HG03064 (cell line): Measurements from ENCODE around the gene CCDC159.
A peak's percentile ranks its signal among the peaks of the same experiment; 100 is the strongest.
"Not testable (repeated sequence)": the region's sequence is repeated elsewhere in the genome, so short reads cannot be mapped to it uniquely, and the experiment has no call there.

Experiments used
- ATAC-seq: cut with Tn5 transposase; IDR thresholded peaks from one replicate; pipeline ENCODE4 v1.9.1; 2021; ENCODE audit warnings: low read depth; ENCODE audit not compliant: unreplicated experiment

The CCDC159 gene

GRCh38 chr19:11346104-11346940 is at the start of gene CCDC159, which contains the start of gene TMEM205:
CCDC159 (plus strand) TSS chr19:11346519; CDS start chr19:11346607, 88 bp downstream.
TMEM205 (minus strand) TSS chr19:11346268; CDS start chr19:11345619, 649 bp downstream.
- peak; percentile 74 for ATAC-seq

GRCh38 chr19:11299946-11300810 is 46.1 kb upstream of the CCDC159 start:
- no peak for ATAC-seq

GRCh38 chr19:11300811-11301120 is 45.6 kb upstream of the CCDC159 start:
- no peak for ATAC-seq

GRCh38 chr19:11304936-11305335 is 41.4 kb upstream of the CCDC159 start:
- ATAC-seq = no peak

GRCh38 chr19:11306337-11306736 is 40.0 kb upstream of the CCDC159 start:
- ATAC-seq = no peak

GRCh38 chr19:11320278-11320995 is 25.9 kb upstream of the CCDC159 start:
- not testable (repeated sequence) for ATAC-seq

- no peak for ATAC-seq
These were observed 24.9 kb upstream of the CCDC159 start for GRCh38 chr19:11321191-11322126.

- no peak for ATAC-seq
These were observed 23.9 kb upstream of the CCDC159 start for GRCh38 chr19:11322269-11323024.

- ATAC-seq = no peak
These were observed 22.7 kb upstream of the CCDC159 start for GRCh38 chr19:11323601-11324078.

GRCh38 chr19:11324079-11324661 is 22.1 kb upstream of the CCDC159 start:
- ATAC-seq = peak; percentile 57

GRCh38 chr19:11324748-11325389 is 21.4 kb upstream of the CCDC159 start:
- no peak for ATAC-seq

- no peak for ATAC-seq
These were observed 20.8 kb upstream of the CCDC159 start for GRCh38 chr19:11325544-11325943.

GRCh38 chr19:11330127-11330526 is 16.2 kb upstream of the CCDC159 start:
- no peak for ATAC-seq

- ATAC-seq = no peak
These were observed 14.8 kb upstream of the CCDC159 start for GRCh38 chr19:11331502-11331901.

GRCh38 chr19:11332822-11333221 is 13.5 kb upstream of the CCDC159 start:
- no peak for ATAC-seq

GRCh38 chr19:11333838-11334237 is 12.5 kb upstream of the CCDC159 start:
- ATAC-seq = not testable (repeated sequence)

- no peak for ATAC-seq
These were observed 10.7 kb upstream of the CCDC159 start for GRCh38 chr19:11335449-11336146.
